AG04449 (cell line): Measurements from ENCODE around the gene KSR2.

ENCODE experiments used
- CTCF ChIA-PET: fragments of 350-600 bp; formaldehyde crosslinking; extraction: SDS; loops from one replicate; lab custom pipeline; 2021; ENCODE audit warnings: antibody characterized with exemption; lab: Yijun Ruan, JAX
- POLR2A ChIA-PET: fragments of 400-600, 350-600 bp; formaldehyde crosslinking; extraction: SDS; loops from one replicate; lab custom pipeline; 2020; ENCODE audit warnings: antibody characterized with exemption, inconsistent platforms; lab: Yijun Ruan, JAX
- DNase-seq: peaks from one replicate; pipeline ENCODE4 v3.0.0-alpha.2; 2010; ENCODE audit warnings: low read depth, low spot score
- H3K4me3 ChIP-seq: 2 replicates; pipeline ENCODE4 v1.5.1; 2011; ENCODE audit warnings: low read depth, mild to moderate bottlenecking, control low read depth, low read length
- TF ChIP-seq, protein P1 (sequence below): IDR thresholded peaks from one replicate; pipeline ENCODE4 v1.5.1; 2011; ENCODE audit warnings: mild to moderate bottlenecking, moderate library complexity, low read length, control low read depth, inconsistent platforms; ENCODE audit not compliant: insufficient read depth; ENCODE audit errors: missing control alignments

The KSR2 gene

DNA sequence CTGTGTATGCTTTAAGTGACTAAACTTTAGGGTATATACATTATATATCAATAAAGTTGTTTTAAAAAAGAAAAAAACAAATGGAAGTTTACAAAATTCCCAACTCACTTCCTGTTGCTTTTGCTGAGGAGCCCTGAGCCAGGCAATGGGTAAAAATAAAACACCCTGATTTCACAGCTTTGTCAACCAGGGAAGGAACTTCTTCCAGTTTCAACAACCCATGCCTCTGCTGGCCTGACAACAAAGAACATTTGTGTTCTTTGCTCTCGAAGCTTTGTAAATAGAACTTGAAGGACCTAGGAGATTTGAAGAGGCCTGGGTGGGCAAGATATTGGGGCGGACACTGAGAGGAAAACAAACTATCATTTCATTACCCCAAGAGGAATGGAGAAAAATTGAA is 466.2 kb downstream of the KSR2 start:
- TF ChIP-seq, protein P1, sequence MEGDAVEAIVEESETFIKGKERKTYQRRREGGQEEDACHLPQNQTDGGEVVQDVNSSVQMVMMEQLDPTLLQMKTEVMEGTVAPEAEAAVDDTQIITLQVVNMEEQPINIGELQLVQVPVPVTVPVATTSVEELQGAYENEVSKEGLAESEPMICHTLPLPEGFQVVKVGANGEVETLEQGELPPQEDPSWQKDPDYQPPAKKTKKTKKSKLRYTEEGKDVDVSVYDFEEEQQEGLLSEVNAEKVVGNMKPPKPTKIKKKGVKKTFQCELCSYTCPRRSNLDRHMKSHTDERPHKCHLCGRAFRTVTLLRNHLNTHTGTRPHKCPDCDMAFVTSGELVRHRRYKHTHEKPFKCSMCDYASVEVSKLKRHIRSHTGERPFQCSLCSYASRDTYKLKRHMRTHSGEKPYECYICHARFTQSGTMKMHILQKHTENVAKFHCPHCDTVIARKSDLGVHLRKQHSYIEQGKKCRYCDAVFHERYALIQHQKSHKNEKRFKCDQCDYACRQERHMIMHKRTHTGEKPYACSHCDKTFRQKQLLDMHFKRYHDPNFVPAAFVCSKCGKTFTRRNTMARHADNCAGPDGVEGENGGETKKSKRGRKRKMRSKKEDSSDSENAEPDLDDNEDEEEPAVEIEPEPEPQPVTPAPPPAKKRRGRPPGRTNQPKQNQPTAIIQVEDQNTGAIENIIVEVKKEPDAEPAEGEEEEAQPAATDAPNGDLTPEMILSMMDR: no peak
- CTCF ChIA-PET: no interaction called here
- H3K4me3 ChIP-seq: no peak overlapping the region
- DNase-seq: no peak
- POLR2A ChIA-PET: no interaction called here

DNA sequence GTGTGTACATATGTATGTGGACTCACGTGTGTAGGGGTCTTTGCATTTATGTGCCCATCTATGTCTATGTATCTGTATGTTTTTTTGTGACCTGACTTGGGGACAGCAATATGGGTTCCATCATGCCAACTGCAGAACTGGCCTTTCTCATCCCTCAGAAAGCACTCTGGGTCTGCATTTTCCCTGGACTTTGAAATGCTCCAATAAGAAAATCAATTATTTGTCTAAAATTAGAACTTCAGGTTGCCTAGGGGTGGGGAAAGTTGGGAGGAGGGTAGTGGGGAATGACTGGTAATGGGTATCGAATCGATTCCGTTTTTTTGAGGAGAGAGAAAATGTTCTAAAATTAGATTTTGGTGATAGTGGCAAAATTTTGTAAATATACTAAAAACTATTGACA is 466.6 kb downstream of the KSR2 start:
- TF ChIP-seq, protein P1: no peak
- POLR2A ChIA-PET: no interaction called here
- no peak for DNase-seq
- H3K4me3 ChIP-seq: no peak overlapping the region
- CTCF ChIA-PET: no interaction called here

DNA sequence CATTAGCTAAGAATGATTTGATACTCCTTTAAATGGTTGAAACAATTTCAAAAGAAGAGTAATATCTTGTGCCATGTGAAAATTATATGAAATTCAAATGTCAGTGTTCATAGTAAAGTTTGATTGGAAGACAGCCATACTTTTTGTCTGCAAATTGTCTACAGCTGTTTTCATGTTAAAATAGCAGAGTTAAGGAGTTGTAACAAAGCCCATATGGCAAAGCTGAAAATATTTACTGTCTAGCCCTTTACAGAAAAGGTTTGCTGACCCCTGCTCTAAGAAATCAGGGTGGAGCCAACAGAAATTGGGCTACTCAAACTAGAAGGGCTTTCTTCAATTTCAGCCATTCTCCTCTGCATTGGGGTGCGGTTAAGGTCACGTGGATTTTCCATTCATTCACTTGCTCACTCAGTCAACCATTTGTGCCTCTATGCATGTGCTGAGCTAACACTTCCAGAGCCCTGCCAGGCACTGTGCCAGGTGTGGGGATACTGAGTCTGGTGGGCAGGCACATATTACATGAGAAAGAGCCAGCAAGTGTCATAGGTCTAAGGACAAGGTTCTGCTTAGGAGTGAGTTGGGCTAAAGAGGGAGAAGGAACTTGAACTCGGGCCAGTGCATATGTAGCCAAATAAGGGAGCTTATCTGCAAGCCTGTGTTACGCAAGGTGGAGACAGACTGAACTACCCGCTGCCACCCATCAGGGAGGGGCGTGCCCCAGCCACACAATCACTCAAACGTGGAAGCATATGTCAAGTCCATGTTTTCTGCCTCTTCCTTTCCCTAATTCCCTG is 467.5 kb downstream of the KSR2 start:
- no peak overlapping the region for H3K4me3 ChIP-seq
- TF ChIP-seq, protein P1: no peak
- POLR2A ChIA-PET: no interaction called here
- DNase-seq: no peak
- CTCF ChIA-PET: no interaction called here

DNA sequence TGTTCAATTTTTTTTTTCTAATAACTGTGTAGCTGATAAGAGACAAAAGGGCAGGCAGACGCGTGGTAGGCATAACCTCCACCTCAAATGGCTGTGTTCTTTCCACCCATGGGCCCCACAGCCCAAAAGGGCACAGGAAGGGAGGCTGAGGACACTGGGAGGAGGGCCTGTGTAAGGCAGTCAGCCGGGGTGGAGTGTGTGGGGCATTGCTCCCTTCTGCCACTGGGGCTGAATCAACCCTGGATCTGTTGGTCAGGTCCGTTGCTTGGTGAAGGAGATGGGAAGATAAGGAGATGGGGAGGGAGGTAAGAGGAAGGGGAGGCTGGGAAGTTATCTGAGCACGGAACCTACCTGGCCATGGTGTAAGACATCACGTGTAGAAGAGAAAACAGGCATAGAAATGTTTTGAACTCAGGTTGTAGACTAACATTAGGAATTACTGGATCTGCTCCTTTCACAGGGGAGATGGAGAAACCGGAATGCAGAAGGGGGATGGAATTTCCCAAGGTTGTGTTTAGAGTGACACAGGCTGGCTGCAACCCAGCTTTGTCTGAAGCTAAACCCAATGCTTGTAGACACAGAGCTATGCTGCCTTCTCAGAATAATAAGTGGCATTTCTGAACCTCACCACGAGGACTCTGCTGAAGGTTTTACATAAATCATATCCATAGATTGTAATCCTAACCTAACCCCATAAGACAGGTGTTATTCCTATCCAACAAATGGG is 468.9 kb downstream of the KSR2 start:
- CTCF ChIA-PET: no interaction called here

DNA sequence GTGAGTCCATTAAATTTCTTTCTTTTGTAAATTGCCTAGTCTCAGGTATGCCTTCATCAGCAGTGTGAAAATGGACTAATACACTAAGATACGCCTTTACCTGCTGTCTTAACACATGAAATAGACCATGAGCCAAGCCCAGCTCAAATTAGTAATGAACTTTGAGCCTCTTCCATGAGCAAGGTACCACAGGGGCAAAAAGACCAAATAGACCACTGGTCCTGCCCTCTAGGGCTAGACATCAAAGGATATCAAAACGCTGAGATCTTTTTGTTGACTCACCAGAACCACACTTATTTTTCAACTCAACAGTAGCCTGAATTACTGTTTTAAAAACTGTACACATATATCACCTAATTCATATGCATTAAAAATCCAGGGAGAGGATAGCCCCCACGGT is 469.9 kb downstream of the KSR2 start:
- no peak for DNase-seq
- POLR2A ChIA-PET: no interaction called here
- no peak overlapping the region for H3K4me3 ChIP-seq
- CTCF ChIA-PET: no interaction called here
- TF ChIP-seq, protein P1: no peak

More for the DNA sequence above, 468.9 kb downstream of the KSR2 start:
- no peak for DNase-seq
- TF ChIP-seq, protein P1: no peak
- POLR2A ChIA-PET: no interaction called here
- no peak overlapping the region for H3K4me3 ChIP-seq

DNA sequence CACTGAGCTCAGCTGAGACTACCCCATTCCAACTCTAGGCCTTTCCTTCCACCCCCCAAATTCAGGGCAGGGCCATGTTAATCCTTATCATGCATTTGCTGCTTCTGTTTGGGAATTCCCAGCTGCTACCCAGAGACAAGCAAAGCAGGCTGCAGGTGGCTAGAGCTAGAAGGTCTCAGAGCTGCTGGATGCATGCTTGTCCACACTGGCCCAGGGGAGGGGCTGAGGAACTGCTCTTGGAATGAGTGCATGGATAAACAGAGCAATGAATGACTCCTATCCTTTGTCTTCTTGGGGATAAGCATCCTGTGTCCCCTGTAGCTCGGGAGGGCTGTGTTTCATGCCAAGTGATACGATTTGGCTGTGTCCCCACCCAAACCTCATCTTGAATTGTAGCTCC is 470.5 kb downstream of the KSR2 start:
- ChIA-PET POLR2A (no interaction called here), CTCF (interaction anchor here (0.7 kb wide), 1 partner anchor 90 kb away, joined by 3 read pairs; no protein-coding TSS in a partner anchor)
- no peak overlapping the region for H3K4me3 ChIP-seq
- DNase-seq: no peak
- TF ChIP-seq, protein P1: no peak
